Stimulated activated memory B cell treated with anti-CD40 and anti-IgM and Interleukin-4, amounts not matched to agents 10 μg/mL and 1 μg/mL and 100 μg/mL, for 72 hours (primary cell): ENCODE data around the gene RCOR1.

ENCODE experiments used
- ATAC-seq: fragments of 150-1000 bp; cut with Tn5 transposase; 2 replicates; pipeline ENCODE4 v1.10.0; 2021
- H3K27ac Mint-ChIP-seq: one replicate; pipeline ENCODE4 v1.8.0; 2022; ENCODE audit warnings: mild to moderate bottlenecking, mixed read lengths
- H3K27me3 Mint-ChIP-seq: one replicate; pipeline ENCODE4 v1.8.0; 2022; ENCODE audit warnings: mixed read lengths
- H3K36me3 Mint-ChIP-seq: one replicate; pipeline ENCODE4 v1.8.0; 2022; ENCODE audit warnings: mixed read lengths
- H3K4me1 Mint-ChIP-seq: one replicate; pipeline ENCODE4 v1.8.0; 2022; ENCODE audit warnings: mixed read lengths
- H3K4me3 Mint-ChIP-seq: one replicate; pipeline ENCODE4 v1.8.0; 2022; ENCODE audit warnings: mild to moderate bottlenecking, moderate library complexity, mixed read lengths
- H3K9me3 Mint-ChIP-seq: one replicate; pipeline ENCODE4 v1.8.0; 2022; ENCODE audit warnings: mixed read lengths

The RCOR1 gene

GRCh38 chr14:102722646-102723045, 130.2 kb downstream of the RCOR1 start:
- Mint-ChIP-seq H3K4me3 (no peak overlapping the region), H3K36me3 (peaks cover 83% of the 10 kb centered on the region), H3K4me1 (no peaks in the 10 kb centered on the region), H3K27me3 (no peaks in the 10 kb centered on the region), H3K27ac (peak overlapping the region; percentile 44), H3K9me3 (no peaks in the 10 kb centered on the region)
- ATAC-seq = no peak

GRCh38 chr14:102723650-102724049, 131.2 kb downstream of the RCOR1 start:
- Mint-ChIP-seq H3K27me3 (no peaks in the 10 kb centered on the region), H3K4me3 (no peak overlapping the region), H3K27ac (no peak overlapping the region), H3K9me3 (no peaks in the 10 kb centered on the region), H3K4me1 (no peaks in the 10 kb centered on the region), H3K36me3 (peaks cover 83% of the 10 kb centered on the region)
- ATAC-seq = no peak

- peaks cover 69% of the 10 kb centered on the region for H3K36me3 Mint-ChIP-seq
- H3K27ac Mint-ChIP-seq = no peak overlapping the region
- H3K4me1 Mint-ChIP-seq = no peaks in the 10 kb centered on the region
- H3K9me3 Mint-ChIP-seq = no peaks in the 10 kb centered on the region
- no peak overlapping the region for H3K4me3 Mint-ChIP-seq
- no peak for ATAC-seq
- H3K27me3 Mint-ChIP-seq = no peaks in the 10 kb centered on the region
These were observed 133.9 kb downstream of the RCOR1 start for GRCh38 chr14:102726191-102726949.

GRCh38 chr14:102727336-102728095, 135.1 kb downstream of the RCOR1 start:
- Mint-ChIP-seq H3K4me1 (no peaks in the 10 kb centered on the region), H3K9me3 (no peaks in the 10 kb centered on the region), H3K27me3 (no peaks in the 10 kb centered on the region), H3K27ac (no peak overlapping the region), H3K4me3 (no peak overlapping the region), H3K36me3 (peaks cover 61% of the 10 kb centered on the region)
- ATAC-seq = no peak

- H3K27ac Mint-ChIP-seq = no peak overlapping the region
- no peaks in the 10 kb centered on the region for H3K4me1 Mint-ChIP-seq
- no peak for ATAC-seq
- no peaks in the 10 kb centered on the region for H3K9me3 Mint-ChIP-seq
- no peak overlapping the region for H3K4me3 Mint-ChIP-seq
- H3K27me3 Mint-ChIP-seq = no peaks in the 10 kb centered on the region
- peaks cover 63% of the 10 kb centered on the region for H3K36me3 Mint-ChIP-seq
These were observed 136.1 kb downstream of the RCOR1 start for GRCh38 chr14:102728501-102728900.

- H3K9me3 Mint-ChIP-seq = no peaks in the 10 kb centered on the region
- ATAC-seq = no peak
- H3K27ac Mint-ChIP-seq = no peak overlapping the region
- H3K4me3 Mint-ChIP-seq = no peak overlapping the region
- H3K36me3 Mint-ChIP-seq = peaks cover 61% of the 10 kb centered on the region
- no peaks in the 10 kb centered on the region for H3K27me3 Mint-ChIP-seq
- H3K4me1 Mint-ChIP-seq = no peaks in the 10 kb centered on the region
These were observed 136.8 kb downstream of the RCOR1 start for GRCh38 chr14:102729268-102729667.

GRCh38 chr14:102729825-102730224, 137.4 kb downstream of the RCOR1 start:
- H3K27me3 Mint-ChIP-seq = no peaks in the 10 kb centered on the region
- no peak overlapping the region for H3K27ac Mint-ChIP-seq
- no peak for ATAC-seq

GRCh38 chr14:102731101-102731870, 138.8 kb downstream of the RCOR1 start:
- no peak for ATAC-seq
- Mint-ChIP-seq H3K4me1 (no peaks in the 10 kb centered on the region), H3K9me3 (no peaks in the 10 kb centered on the region), H3K4me3 (no peak overlapping the region), H3K27me3 (no peaks in the 10 kb centered on the region), H3K36me3 (peaks cover 41% of the 10 kb centered on the region), H3K27ac (peak overlapping the region; percentile 29)

More at GRCh38 chr14:102729825-102730224, 137.4 kb downstream of the RCOR1 start:
- H3K36me3 Mint-ChIP-seq = peaks cover 55% of the 10 kb centered on the region
- H3K4me1 Mint-ChIP-seq = no peaks in the 10 kb centered on the region
- no peak overlapping the region for H3K4me3 Mint-ChIP-seq
- H3K9me3 Mint-ChIP-seq = no peaks in the 10 kb centered on the region

- H3K9me3 Mint-ChIP-seq = no peaks in the 10 kb centered on the region
- H3K4me3 Mint-ChIP-seq = no peak overlapping the region
- no peak for ATAC-seq
- peak overlapping the region; percentile 29 for H3K27ac Mint-ChIP-seq
- peaks cover 40% of the 10 kb centered on the region for H3K36me3 Mint-ChIP-seq
- no peaks in the 10 kb centered on the region for H3K4me1 Mint-ChIP-seq
- no peaks in the 10 kb centered on the region for H3K27me3 Mint-ChIP-seq
These were observed 139.7 kb downstream of the RCOR1 start for GRCh38 chr14:102731871-102732800.

GRCh38 chr14:102732924-102733323, 140.5 kb downstream of the RCOR1 start:
- H3K4me1 Mint-ChIP-seq = no peaks in the 10 kb centered on the region
- no peak overlapping the region for H3K4me3 Mint-ChIP-seq
- ATAC-seq = no peak
- H3K36me3 Mint-ChIP-seq = peaks cover 40% of the 10 kb centered on the region
- H3K27me3 Mint-ChIP-seq = no peaks in the 10 kb centered on the region
- H3K9me3 Mint-ChIP-seq = no peaks in the 10 kb centered on the region
- H3K27ac Mint-ChIP-seq = no peak overlapping the region

- no peak overlapping the region for H3K27ac Mint-ChIP-seq
- no peaks in the 10 kb centered on the region for H3K27me3 Mint-ChIP-seq
- no peaks in the 10 kb centered on the region for H3K4me1 Mint-ChIP-seq
These were observed 140.9 kb downstream of the RCOR1 start for GRCh38 chr14:102733326-102733725.

GRCh38 chr14:102734436-102734835, 142.0 kb downstream of the RCOR1 start:
- no peaks in the 10 kb centered on the region for H3K9me3 Mint-ChIP-seq
- no peaks in the 10 kb centered on the region for H3K4me1 Mint-ChIP-seq
- ATAC-seq = no peak
- H3K4me3 Mint-ChIP-seq = no peak overlapping the region
- H3K27me3 Mint-ChIP-seq = no peaks in the 10 kb centered on the region
- peaks cover 31% of the 10 kb centered on the region for H3K36me3 Mint-ChIP-seq
- H3K27ac Mint-ChIP-seq = no peak overlapping the region

More at GRCh38 chr14:102733326-102733725, 140.9 kb downstream of the RCOR1 start:
- H3K9me3 Mint-ChIP-seq = no peaks in the 10 kb centered on the region
- ATAC-seq = no peak
- H3K36me3 Mint-ChIP-seq = peaks cover 36% of the 10 kb centered on the region
- no peak overlapping the region for H3K4me3 Mint-ChIP-seq

- Mint-ChIP-seq H3K4me1 (no peaks in the 10 kb centered on the region), H3K36me3 (peaks cover 32% of the 10 kb centered on the region), H3K9me3 (no peaks in the 10 kb centered on the region), H3K27ac (no peak overlapping the region), H3K27me3 (no peaks in the 10 kb centered on the region), H3K4me3 (no peak overlapping the region)
- no peak for ATAC-seq
These were observed 144.5 kb downstream of the RCOR1 start for GRCh38 chr14:102736956-102737355.
